ENCODE data around the gene S100A16. TPM values are rescaled to one million over a fixed set of nuclear protein-coding genes. Genes with fewer than 3 reads are reported as not detected.

S100A16 gene
- total and polyA plus RNA-seq, 5 donors from 2014 or later, result not detected

Other genes with a start within 250 kb of the S100A16 start
- not detected for gene S100A12, start 237.5 kb downstream of the S100A16 start, total RNA-seq
- 1 to 10 TPM in 1 of 4 donors, under 1 TPM in 1, not detected in 2; 0.51 to 2.2 TPM for gene S100A12, start 237.5 kb downstream of the S100A16 start, polyA plus RNA-seq
- not detected for gene S100A8, start 222.1 kb downstream of the S100A16 start, total RNA-seq
- 10 to 100 TPM in 1 of 4 donors, 1 to 10 TPM in 2, not detected in 1; 2.7 to 32.7 (median 7.8) TPM for gene S100A8, start 222.1 kb downstream of the S100A16 start, polyA plus RNA-seq
- not detected for gene S100A7A, start 196.6 kb downstream of the S100A16 start, total RNA-seq
- gene S100A7A, start 196.6 kb downstream of the S100A16 start, polyA plus RNA-seq, result not detected
- not detected for gene S100A7, start 152.5 kb downstream of the S100A16 start, total RNA-seq
- gene S100A7, start 152.5 kb downstream of the S100A16 start, polyA plus RNA-seq, result not detected
- 304 TPM for gene S100A6, start 77.1 kb downstream of the S100A16 start, total RNA-seq
- 1,000 to 10,000 TPM in 2 of 4 donors, 100 to 1,000 TPM in 2; 660 to 1,174 (median 946) TPM for gene S100A6, start 77.1 kb downstream of the S100A16 start, polyA plus RNA-seq
- 1.8 TPM for gene S100A5, start 72.2 kb downstream of the S100A16 start, total RNA-seq
- gene S100A5, start 72.2 kb downstream of the S100A16 start, polyA plus RNA-seq, result 1 to 10 TPM; 1.2 to 3.0 (median 1.7) TPM
- gene S100A4, start 67.3 kb downstream of the S100A16 start, total RNA-seq, result 928 TPM
- 1,000 to 10,000 TPM; 2,534 to 4,309 (median 3,364) TPM for gene S100A4, start 67.3 kb downstream of the S100A16 start, polyA plus RNA-seq
- gene S100A3, start 63.9 kb downstream of the S100A16 start, total RNA-seq, result not detected
- not detected for gene S100A3, start 63.9 kb downstream of the S100A16 start, polyA plus RNA-seq
- gene S100A2, start 47.3 kb downstream of the S100A16 start, total RNA-seq, result not detected
- gene S100A2, start 47.3 kb downstream of the S100A16 start, polyA plus RNA-seq, result not detected
- not detected for gene S100A14, start 3.2 kb upstream of the S100A16 start, total RNA-seq
- not detected for gene S100A14, start 3.2 kb upstream of the S100A16 start, polyA plus RNA-seq
- 6.4 TPM for gene S100A13, start 14.4 kb upstream of the S100A16 start, total RNA-seq
- gene S100A13, start 14.4 kb upstream of the S100A16 start, polyA plus RNA-seq, result 1 to 10 TPM in 2 of 4 donors, under 1 TPM in 2; 0.41 to 1.8 (median 1.3) TPM
- gene S100A1, start 15.3 kb upstream of the S100A16 start, total RNA-seq, result not detected
- not detected for gene S100A1, start 15.3 kb upstream of the S100A16 start, polyA plus RNA-seq
- gene CHTOP, start 20.9 kb upstream of the S100A16 start, total RNA-seq, result 85.1 TPM
- gene CHTOP, start 20.9 kb upstream of the S100A16 start, polyA plus RNA-seq, result 10 to 100 TPM; 57.5 to 73.1 (median 65.8) TPM
- gene SNAPIN, start 45.6 kb upstream of the S100A16 start, total RNA-seq, result 21.5 TPM
- gene SNAPIN, start 45.6 kb upstream of the S100A16 start, polyA plus RNA-seq, result 100 to 1,000 TPM in 1 of 4 donors, 10 to 100 TPM in 3; 84.9 to 120 (median 93.7) TPM
- 127 TPM for gene ILF2, start 57.9 kb upstream of the S100A16 start, total RNA-seq
- 100 to 1,000 TPM; 133 to 162 (median 150) TPM for gene ILF2, start 57.9 kb upstream of the S100A16 start, polyA plus RNA-seq
- gene NPR1, start 65.6 kb upstream of the S100A16 start, total RNA-seq, result not detected
- not detected for gene NPR1, start 65.6 kb upstream of the S100A16 start, polyA plus RNA-seq
- 39.5 TPM for gene INTS3, start 114.9 kb upstream of the S100A16 start, total RNA-seq
- 1 to 10 TPM; 6.9 to 9.4 (median 8.1) TPM for gene INTS3, start 114.9 kb upstream of the S100A16 start, polyA plus RNA-seq
- 8.3 TPM for gene SLC27A3, start 162.3 kb upstream of the S100A16 start, total RNA-seq
- gene SLC27A3, start 162.3 kb upstream of the S100A16 start, polyA plus RNA-seq, result 1 to 10 TPM; 5.4 to 8.3 (median 5.9) TPM

All from CD4-positive, CD25-positive, alpha-beta regulatory T cell (primary cell).